GM18870 (cell line): Measurements from ENCODE around the gene KDELR3.

Experiments
- ATAC-seq: cut with Tn5 transposase; IDR thresholded peaks from one replicate; pipeline ENCODE4 v1.9.1; 2021; ENCODE audit warnings: moderate library complexity; ENCODE audit not compliant: unreplicated experiment

KDELR3 gene

GRCh38 chr22:38437416-38437815 is 30.5 kb upstream of the KDELR3 start:
- no peak for ATAC-seq

GRCh38 chr22:38440747-38441350 is 27.0 kb upstream of the KDELR3 start:
- ATAC-seq = no peak

- no peak for ATAC-seq
These were observed 26.1 kb upstream of the KDELR3 start for GRCh38 chr22:38441620-38442287.

- no peak for ATAC-seq
These were observed 24.8 kb upstream of the KDELR3 start for GRCh38 chr22:38442967-38443627.

GRCh38 chr22:38443628-38444521 is 24.0 kb upstream of the KDELR3 start:
- no peak for ATAC-seq

- ATAC-seq = no peak
These were observed 23.1 kb upstream of the KDELR3 start for GRCh38 chr22:38444783-38445182.

- no peak for ATAC-seq
These were observed 21.8 kb upstream of the KDELR3 start for GRCh38 chr22:38446018-38446601.

- ATAC-seq = no peak
These were observed 18.8 kb upstream of the KDELR3 start for GRCh38 chr22:38448945-38449745.

GRCh38 chr22:38449776-38450175 is 18.1 kb upstream of the KDELR3 start:
- ATAC-seq = no peak

GRCh38 chr22:38450234-38450797 is 17.6 kb upstream of the KDELR3 start:
- no peak for ATAC-seq

- no peak for ATAC-seq
These were observed 16.5 kb upstream of the KDELR3 start for GRCh38 chr22:38451404-38451803.

- no peak for ATAC-seq
These were observed 16.0 kb upstream of the KDELR3 start for GRCh38 chr22:38451864-38452263.

- no peak for ATAC-seq
These were observed 15.4 kb upstream of the KDELR3 start for GRCh38 chr22:38452373-38453065.

- ATAC-seq = no peak
These were observed 14.7 kb upstream of the KDELR3 start for GRCh38 chr22:38453066-38453672.

- no peak for ATAC-seq
These were observed 13.9 kb upstream of the KDELR3 start for GRCh38 chr22:38453996-38454352.

GRCh38 chr22:38454353-38455075 is 13.4 kb upstream of the KDELR3 start:
- no peak for ATAC-seq

- no peak for ATAC-seq
These were observed 12.8 kb upstream of the KDELR3 start, which contains the start of gene KCNJ4 for GRCh38 chr22:38455076-38455529. KCNJ4 (minus strand) TSS chr22:38455199; CDS start chr22:38428132, 27,067 bp downstream.
